Stomach (tissue), 4 donors: ENCODE data around the gene RRP36.

ENCODE experiments used
- EP300 ChIP-seq: sonication (generic); formaldehyde crosslinking; IDR thresholded peaks from one replicate; pipeline ENCODE4 v1.6.1; 2017; ENCODE audit warnings: antibody characterized with exemption
- POLR2A ChIP-seq, 4 donors: fragments of 450-650 bp; IDR thresholded peaks; one replicate each; pipeline ENCODE4 v1.6.1; 2016; ENCODE audit warnings: antibody characterized with exemption in 4 of 4, control low read depth in 2 of 4, mild to moderate bottlenecking in 1 of 4, moderate library complexity in 1 of 4
- POLR2AphosphoS5 ChIP-seq, 3 donors: sonication (generic); formaldehyde crosslinking; IDR thresholded peaks; one replicate each; pipeline ENCODE4 v1.6.1; 2016; ENCODE audit warnings: antibody characterized with exemption in 3 of 3
- TF ChIP-seq, protein P1 (sequence below), 7 experiments: fragments of 450-650 bp in 4 of 7; fragments of 200-600 bp in 3 of 7; sonication (generic) in 3 of 7; IDR thresholded peaks; one replicate each; pipeline ENCODE4 v1.5.1; 2016 to 2019; ENCODE audit warnings: antibody characterized with exemption in 7 of 7, control low read depth in 2 of 7, mild to moderate bottlenecking in 1 of 7

DNA sequence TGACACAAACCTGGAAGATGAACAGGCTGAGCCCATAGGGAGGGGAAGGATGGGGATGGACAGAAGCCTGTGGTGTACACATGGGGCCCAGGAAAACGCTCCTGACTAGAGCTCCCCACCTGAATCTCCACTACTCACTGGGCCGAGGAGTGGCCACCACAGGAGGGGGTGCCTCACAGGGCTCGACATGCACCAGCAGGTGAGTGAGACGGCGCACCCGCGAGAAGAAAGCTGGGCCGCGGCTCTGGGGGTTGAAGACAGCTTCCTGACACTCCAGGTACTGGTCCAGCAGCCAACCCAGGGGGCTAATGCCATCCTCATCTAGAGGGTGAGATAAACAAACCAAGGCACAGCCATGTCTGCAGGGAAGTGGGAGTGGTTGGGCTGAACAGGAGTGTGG is 21.9 kb downstream of the RRP36 start:
- TF ChIP-seq, protein P1, sequence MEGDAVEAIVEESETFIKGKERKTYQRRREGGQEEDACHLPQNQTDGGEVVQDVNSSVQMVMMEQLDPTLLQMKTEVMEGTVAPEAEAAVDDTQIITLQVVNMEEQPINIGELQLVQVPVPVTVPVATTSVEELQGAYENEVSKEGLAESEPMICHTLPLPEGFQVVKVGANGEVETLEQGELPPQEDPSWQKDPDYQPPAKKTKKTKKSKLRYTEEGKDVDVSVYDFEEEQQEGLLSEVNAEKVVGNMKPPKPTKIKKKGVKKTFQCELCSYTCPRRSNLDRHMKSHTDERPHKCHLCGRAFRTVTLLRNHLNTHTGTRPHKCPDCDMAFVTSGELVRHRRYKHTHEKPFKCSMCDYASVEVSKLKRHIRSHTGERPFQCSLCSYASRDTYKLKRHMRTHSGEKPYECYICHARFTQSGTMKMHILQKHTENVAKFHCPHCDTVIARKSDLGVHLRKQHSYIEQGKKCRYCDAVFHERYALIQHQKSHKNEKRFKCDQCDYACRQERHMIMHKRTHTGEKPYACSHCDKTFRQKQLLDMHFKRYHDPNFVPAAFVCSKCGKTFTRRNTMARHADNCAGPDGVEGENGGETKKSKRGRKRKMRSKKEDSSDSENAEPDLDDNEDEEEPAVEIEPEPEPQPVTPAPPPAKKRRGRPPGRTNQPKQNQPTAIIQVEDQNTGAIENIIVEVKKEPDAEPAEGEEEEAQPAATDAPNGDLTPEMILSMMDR (IDR thresholded peaks at IDR 0.05): no peak
- TF ChIP-seq EP300 (no peak), POLR2A (IDR thresholded peaks at IDR 0.05) (no peak), POLR2AphosphoS5 (IDR thresholded peaks at IDR 0.05) (no peak)
